Hepatocyte (in vitro differentiated cells): Measurements from ENCODE around the gene TBX3. TPM values are rescaled to one million over a fixed set of nuclear protein-coding genes. Genes with fewer than 3 reads are reported as not detected.
A peak's percentile ranks its signal among the peaks of the same experiment; 100 is the strongest.

ENCODE experiments used
- DNase-seq: peaks from one replicate; pipeline ENCODE4 v3.0.0-alpha.2; 2016; ENCODE audit warnings: low spot score
- H2AFZ ChIP-seq: fragments of 200-600 bp; sonication (generic); 2 replicates; pipeline ENCODE4 v1.6.0; 2016; ENCODE audit warnings: antibody characterized with exemption, mild to moderate bottlenecking
- H3K27ac ChIP-seq: fragments of 200-600 bp; sonication (generic); 2 replicates; pipeline ENCODE4 v1.5.1; 2016; ENCODE audit warnings: mild to moderate bottlenecking
- H3K27me3 ChIP-seq: fragments of 200-600 bp; sonication (generic); 2 replicates; pipeline ENCODE4 v1.6.1; 2016
- H3K36me3 ChIP-seq: fragments of 200-600 bp; sonication (generic); replicated peaks from 2 replicates; pipeline ENCODE4 v1.5.1; 2016; ENCODE audit warnings: low read depth; ENCODE audit not compliant: insufficient read depth
- H3K4me1 ChIP-seq: fragments of 200-600 bp; sonication (generic); 2 replicates; pipeline ENCODE4 v1.5.1; 2016; ENCODE audit warnings: mild to moderate bottlenecking, moderate library complexity; ENCODE audit not compliant: insufficient read depth
- H3K4me2 ChIP-seq: fragments of 200-600 bp; sonication (generic); 2 replicates; pipeline ENCODE4 v1.6.0; 2016
- H3K4me3 ChIP-seq: fragments of 200-600 bp; sonication (generic); 2 replicates; pipeline ENCODE4 v1.5.1; 2016; ENCODE audit warnings: mild to moderate bottlenecking
- H3K79me2 ChIP-seq: fragments of 200-600 bp; sonication (generic); 2 replicates; pipeline ENCODE4 v1.6.0; 2017; ENCODE audit warnings: mild to moderate bottlenecking
- H3K9me2 ChIP-seq: fragments of 200-600 bp; sonication (generic); replicated peaks from 2 replicates; pipeline ENCODE4 v1.6.0; 2017; ENCODE audit warnings: mild to moderate bottlenecking; ENCODE audit not compliant: insufficient read depth
- H3K9me3 ChIP-seq: fragments of 200-600 bp; sonication (generic); 2 replicates; pipeline ENCODE4 v1.5.1; 2016; ENCODE audit warnings: low read depth, mild to moderate bottlenecking
- H4K20me1 ChIP-seq: fragments of 200-600 bp; sonication (generic); 2 replicates; pipeline ENCODE4 v1.6.0; 2016; ENCODE audit warnings: mild to moderate bottlenecking; ENCODE audit not compliant: insufficient read depth, poor library complexity, severe bottlenecking
- EZH2 ChIP-seq: fragments of 200-600 bp; sonication (generic); IDR thresholded peaks from 2 replicates; pipeline ENCODE4 v1.6.1; 2016; ENCODE audit warnings: antibody characterized with exemption, mild to moderate bottlenecking, borderline replicate concordance
- EZH2phosphoT487 ChIP-seq: fragments of 200-600 bp; sonication (generic); IDR thresholded peaks from one replicate; pipeline ENCODE4 v1.6.1; 2018; ENCODE audit warnings: antibody characterized with exemption, mild to moderate bottlenecking, low read depth, moderate library complexity; ENCODE audit not compliant: unreplicated experiment, severe bottlenecking
- WGBS: methylation state at CpG from one replicate; pipeline ENCODE4 v1.1.6; 2016; ENCODE audit warnings: low lambda C conversion rate; ENCODE audit errors: missing lambda C conversion rate; 5-methylcytosine and 5-hydroxymethylcytosine counted together
- polyA plus RNA-seq: library from polyadenylated mRNA; unstranded; fragments of >200 nt; fragmentation: Nextera tagmentation; extraction: Ambion mirVana; gene quantifications from 2 replicates; pipeline ENCODE4 v1.2.1, GENCODE V29; 2016
- total RNA-seq: library from RNA; depleted of rRNA; stranded (reverse); fragments of >200 nt; gene quantifications from 2 replicates; pipeline ENCODE4 v1.2.3, GENCODE V29; 2014
- TF ChIP-seq, protein P1 (sequence below): fragments of 200-600 bp; sonication (generic); IDR thresholded peaks from 2 replicates; pipeline ENCODE4 v1.5.1; 2016; ENCODE audit warnings: antibody characterized with exemption, mild to moderate bottlenecking; ENCODE audit not compliant: poor library complexity

TBX3 gene
- total and polyA plus RNA-seq, 2 experiments from 2014 or later: 109 to 133 TPM

DNA sequence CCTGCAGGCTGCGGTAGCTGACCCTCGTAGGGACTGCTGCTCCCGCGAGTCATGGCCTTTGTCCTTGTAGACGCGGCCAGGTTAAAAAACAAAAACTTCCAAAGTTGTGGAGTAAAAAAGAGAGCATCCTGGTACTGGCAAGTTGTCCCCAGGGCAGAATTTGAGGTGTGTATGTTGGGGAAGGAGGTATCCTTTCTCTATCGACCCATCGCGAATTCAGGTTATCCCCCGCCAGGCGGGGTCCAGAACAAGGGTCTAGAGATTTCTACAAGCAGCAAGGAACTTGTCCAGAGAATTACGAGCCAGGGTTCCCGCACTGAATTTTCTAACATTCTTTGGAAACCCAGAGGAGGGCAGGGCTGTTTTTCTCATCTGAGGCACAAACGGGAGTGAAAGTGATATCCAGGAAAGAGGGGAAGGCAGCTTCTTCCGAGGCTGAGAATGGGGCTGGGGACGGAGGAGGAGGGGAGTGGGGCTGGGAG is 16.3 kb downstream of the TBX3 start:
- H3K27ac ChIP-seq: peak overlapping the region; percentile 97

DNA sequence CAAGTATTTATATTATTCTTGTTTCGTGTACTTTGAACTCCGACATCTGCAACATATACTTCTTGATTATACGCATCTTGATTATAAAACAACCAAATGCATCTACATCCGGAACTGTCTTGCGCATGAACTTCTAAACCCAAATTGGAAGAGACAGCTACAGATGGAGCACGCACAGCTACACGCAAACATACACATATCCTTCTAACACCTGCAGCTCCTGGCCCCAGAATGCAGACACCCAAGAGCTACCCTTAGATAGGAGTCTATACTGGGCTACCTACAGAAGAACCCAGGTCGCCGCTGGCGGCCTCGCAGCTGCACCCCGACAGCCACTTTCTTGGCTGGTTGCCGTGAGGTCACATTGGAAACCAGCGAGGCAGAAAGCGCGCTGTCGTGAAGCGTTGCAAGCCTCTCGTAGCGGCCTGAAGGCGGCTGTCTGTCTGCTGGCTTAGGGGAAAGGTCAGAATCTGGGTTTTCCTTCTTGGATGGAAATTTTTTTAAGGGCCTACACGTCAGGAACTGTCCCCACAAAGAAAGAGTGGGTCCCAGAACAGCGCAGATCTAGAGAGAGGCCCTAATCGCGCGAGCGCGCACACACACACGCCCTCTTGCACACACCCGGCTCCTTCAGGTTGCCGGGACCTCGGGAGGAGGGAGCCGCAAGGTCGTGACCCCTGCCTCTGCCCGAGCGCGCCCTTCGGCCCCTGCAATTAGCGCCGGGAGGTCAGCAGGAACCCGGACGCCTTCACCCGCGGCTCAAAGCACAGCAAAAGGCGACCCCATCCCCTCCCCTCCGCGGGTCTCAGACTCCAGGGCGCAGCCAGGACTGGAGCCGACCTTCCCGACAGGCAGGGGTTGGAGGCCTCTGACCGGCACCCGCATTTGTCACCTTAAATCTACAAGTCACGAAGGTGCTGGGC is 17.0 kb downstream of the TBX3 start:
- Histone ChIP-seq H3K36me3 (no peaks in the 10 kb centered on the region), H3K9me2 (no peaks in the 10 kb centered on the region), H3K4me3 (no peak overlapping the region), H4K20me1 (no peaks in the 10 kb centered on the region), H3K27me3 (no peaks in the 10 kb centered on the region), H3K27ac (peak overlapping the region; percentile 97), H3K9me3 (no peaks in the 10 kb centered on the region), H3K4me1 (peaks cover 27% of the 10 kb centered on the region), H2AFZ (no peak overlapping the region), H3K4me2 (peak overlapping the region; percentile 78), H3K79me2 (peaks cover 64% of the 10 kb centered on the region)
- WGBS: 28% methylated on average over 51 of the region's 53 CpGs
- peak; percentile 46 for DNase-seq
- TF ChIP-seq, protein P1, sequence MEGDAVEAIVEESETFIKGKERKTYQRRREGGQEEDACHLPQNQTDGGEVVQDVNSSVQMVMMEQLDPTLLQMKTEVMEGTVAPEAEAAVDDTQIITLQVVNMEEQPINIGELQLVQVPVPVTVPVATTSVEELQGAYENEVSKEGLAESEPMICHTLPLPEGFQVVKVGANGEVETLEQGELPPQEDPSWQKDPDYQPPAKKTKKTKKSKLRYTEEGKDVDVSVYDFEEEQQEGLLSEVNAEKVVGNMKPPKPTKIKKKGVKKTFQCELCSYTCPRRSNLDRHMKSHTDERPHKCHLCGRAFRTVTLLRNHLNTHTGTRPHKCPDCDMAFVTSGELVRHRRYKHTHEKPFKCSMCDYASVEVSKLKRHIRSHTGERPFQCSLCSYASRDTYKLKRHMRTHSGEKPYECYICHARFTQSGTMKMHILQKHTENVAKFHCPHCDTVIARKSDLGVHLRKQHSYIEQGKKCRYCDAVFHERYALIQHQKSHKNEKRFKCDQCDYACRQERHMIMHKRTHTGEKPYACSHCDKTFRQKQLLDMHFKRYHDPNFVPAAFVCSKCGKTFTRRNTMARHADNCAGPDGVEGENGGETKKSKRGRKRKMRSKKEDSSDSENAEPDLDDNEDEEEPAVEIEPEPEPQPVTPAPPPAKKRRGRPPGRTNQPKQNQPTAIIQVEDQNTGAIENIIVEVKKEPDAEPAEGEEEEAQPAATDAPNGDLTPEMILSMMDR: no peak
- no peak for TF ChIP-seq EZH2
- TF ChIP-seq EZH2phosphoT487: no peak

More for the DNA sequence above, 16.3 kb downstream of the TBX3 start:
- H4K20me1 ChIP-seq: no peaks in the 10 kb centered on the region
- H3K79me2 ChIP-seq: peaks cover 71% of the 10 kb centered on the region
- peaks cover 31% of the 10 kb centered on the region for H3K4me1 ChIP-seq
- H3K27me3 ChIP-seq: no peaks in the 10 kb centered on the region
- TF ChIP-seq EZH2phosphoT487 (no peak), EZH2 (no peak)
- TF ChIP-seq, protein P1: no peak
- 15% methylated on average over 15 of the region's 16 CpGs for WGBS
- no peaks in the 10 kb centered on the region for H3K36me3 ChIP-seq
- H3K4me3 ChIP-seq: no peak overlapping the region
- H3K9me2 ChIP-seq: no peaks in the 10 kb centered on the region
- no peak for DNase-seq
- H2AFZ ChIP-seq: peak overlapping the region; percentile 34
- H3K4me2 ChIP-seq: peak overlapping the region; percentile 78
- H3K9me3 ChIP-seq: no peaks in the 10 kb centered on the region

DNA sequence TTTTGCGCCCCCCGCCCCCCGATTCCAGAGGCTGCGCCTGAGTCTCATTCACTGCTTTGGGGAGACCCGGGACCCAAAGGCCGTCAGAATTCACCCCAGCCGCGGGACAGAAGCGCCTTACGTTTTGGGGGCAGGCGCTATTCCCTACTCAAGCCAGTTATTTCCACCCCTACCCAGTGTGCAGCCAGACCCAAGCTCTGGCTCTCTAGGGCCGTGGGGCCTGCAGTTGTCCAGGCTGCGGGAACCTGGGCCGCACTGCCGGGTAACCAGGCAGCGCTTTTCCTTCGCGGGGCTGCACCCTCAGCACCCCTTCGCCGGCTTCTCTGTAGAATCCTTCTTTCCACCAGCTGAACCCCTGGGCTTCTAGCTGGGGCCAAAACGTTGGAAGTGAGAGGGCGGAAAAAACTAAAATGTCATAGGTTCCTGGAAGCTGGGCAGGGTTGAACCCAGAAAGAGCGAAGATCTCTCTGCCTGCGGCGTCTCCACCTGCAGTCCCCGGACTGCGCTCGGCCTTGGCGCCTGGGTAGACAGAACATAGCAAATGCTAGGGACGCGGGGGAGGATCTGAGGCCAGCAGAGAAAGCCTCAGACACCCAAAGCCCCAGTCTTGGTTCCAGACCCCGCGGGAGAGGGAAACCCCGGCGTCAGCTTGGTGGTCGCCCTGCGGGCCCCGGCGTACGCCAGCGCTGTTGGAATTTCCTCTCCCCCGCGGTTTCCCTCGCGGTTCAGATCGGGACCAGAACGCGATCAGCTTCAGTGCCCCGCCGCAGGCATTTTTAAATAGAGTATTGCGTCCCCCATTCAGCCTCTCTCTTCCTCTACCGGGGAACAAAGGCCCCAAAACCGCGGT is 18.3 kb downstream of the TBX3 start:
- H3K4me2 ChIP-seq: peak overlapping the region; percentile 78
- H3K36me3 ChIP-seq: no peaks in the 10 kb centered on the region
- peaks cover 50% of the 10 kb centered on the region for H3K79me2 ChIP-seq
- no peaks in the 10 kb centered on the region for H3K27me3 ChIP-seq
- peak overlapping the region; percentile 97 for H3K27ac ChIP-seq
- peaks cover 23% of the 10 kb centered on the region for H3K4me1 ChIP-seq
- WGBS: 30% methylated on average over 44 of the region's 54 CpGs
- H4K20me1 ChIP-seq: no peaks in the 10 kb centered on the region
- H3K9me3 ChIP-seq: no peaks in the 10 kb centered on the region
- DNase-seq: no peak
- no peak overlapping the region for H3K4me3 ChIP-seq
- no peak overlapping the region for H2AFZ ChIP-seq
- TF ChIP-seq, protein P1: no peak
- peak; percentile 42 for TF ChIP-seq EZH2
- no peaks in the 10 kb centered on the region for H3K9me2 ChIP-seq
